Mucosa of rectum (tissue), 2 donors: Measurements from ENCODE around the gene ELOVL2.
"Not testable (repeated sequence)": the region's sequence is repeated elsewhere in the genome, so short reads cannot be mapped to it uniquely, and the experiment has no call there.

Experiments used
- H3K27ac ChIP-seq, 2 donors: one replicate each; pipeline ENCODE4 v1.7.0; 2013; ENCODE audit warnings: inconsistent platforms in 2 of 2, low read depth in 2 of 2, low read length in 2 of 2
- H3K27me3 ChIP-seq, 2 donors: one replicate each; pipeline ENCODE4 v1.7.0; 2013; ENCODE audit warnings: low read length in 2 of 2; ENCODE audit not compliant: control insufficient read depth in 2 of 2, insufficient read depth in 2 of 2
- H3K36me3 ChIP-seq, 2 donors: one replicate each; pipeline ENCODE4 v1.7.0; 2013; ENCODE audit warnings: low read length in 2 of 2; ENCODE audit not compliant: control insufficient read depth in 2 of 2, insufficient read depth in 2 of 2
- H3K4me1 ChIP-seq, 2 donors: one replicate each; pipeline ENCODE4 v1.7.0; 2013; ENCODE audit warnings: low read length in 2 of 2, mild to moderate bottlenecking in 1 of 2; ENCODE audit not compliant: control insufficient read depth in 2 of 2, insufficient read depth in 2 of 2
- H3K4me3 ChIP-seq, 2 donors: one replicate each; pipeline ENCODE4 v1.7.0; 2013; ENCODE audit warnings: low read length in 2 of 2
- H3K9ac ChIP-seq, 2 donors: one replicate each; pipeline ENCODE4 v1.7.0; 2013; ENCODE audit warnings: low read length in 2 of 2, low read depth in 1 of 2, mild to moderate bottlenecking in 1 of 2
- H3K9me3 ChIP-seq, 2 donors: one replicate each; pipeline ENCODE4 v1.7.0; 2013; ENCODE audit warnings: low read length in 2 of 2; ENCODE audit not compliant: control insufficient read depth in 2 of 2
- donor health status: healthy.
- donor health status: Normal muscosa, but diverticular disease.

The ELOVL2 gene

DNA sequence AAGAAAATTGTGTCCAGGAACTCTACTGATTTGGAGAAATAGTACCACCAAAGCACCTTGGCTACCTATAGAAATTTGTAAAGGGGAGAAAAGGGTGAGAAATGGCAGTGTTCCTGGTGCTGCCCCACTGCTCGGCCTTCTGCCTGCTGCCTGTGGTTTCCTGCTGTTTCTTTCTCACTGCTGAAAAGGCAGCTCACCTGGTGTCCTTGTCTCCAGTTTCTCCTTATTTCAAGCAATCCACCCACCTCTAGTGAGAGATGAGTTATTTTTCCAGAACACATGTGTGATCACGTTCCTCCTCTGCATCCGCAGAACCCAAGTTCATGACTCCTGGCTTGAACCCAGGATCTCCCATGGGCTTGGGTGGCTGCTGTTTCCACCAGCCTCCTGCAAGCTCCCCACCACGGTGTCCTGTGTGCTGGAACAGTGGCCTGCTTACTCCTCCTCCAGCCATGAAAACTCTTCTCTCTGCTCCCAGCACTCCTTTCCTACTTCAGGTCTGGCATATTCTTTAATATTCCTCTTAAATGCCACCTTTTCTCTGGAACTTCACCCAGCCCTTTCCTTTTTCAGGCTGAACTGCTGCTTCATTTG, 48.9 kb downstream of the ELOVL2 start:
- no peaks in the 10 kb centered on the region for H3K27me3 ChIP-seq
- H3K9ac ChIP-seq: no peak overlapping the region
- H3K4me1 ChIP-seq: no peaks in the 10 kb centered on the region
- H3K36me3 ChIP-seq: no peaks in the 10 kb centered on the region
- H3K27ac ChIP-seq: no peak overlapping the region
- no peak overlapping the region for H3K4me3 ChIP-seq
- H3K9me3 ChIP-seq: no peaks in the 10 kb centered on the region

- no peaks in the 10 kb centered on the region for H3K36me3 ChIP-seq
- H3K9me3 ChIP-seq: no peaks in the 10 kb centered on the region
- no peak overlapping the region for H3K4me3 ChIP-seq
- no peaks in the 10 kb centered on the region for H3K4me1 ChIP-seq
- no peaks in the 10 kb centered on the region for H3K27me3 ChIP-seq
- H3K9ac ChIP-seq: no peak overlapping the region
- no peak overlapping the region for H3K27ac ChIP-seq
Measured at GRCh38 chr6:10993896-10994295, 50.2 kb downstream of the ELOVL2 start.

GRCh38 chr6:10991115-10991514, 53.0 kb downstream of the ELOVL2 start:
- Histone ChIP-seq H3K27me3 (no peaks in the 10 kb centered on the region), H3K9me3 (no peaks in the 10 kb centered on the region), H3K36me3 (no peaks in the 10 kb centered on the region), H3K4me1 (no peaks in the 10 kb centered on the region), H3K4me3 (no peak overlapping the region), H3K27ac (no peak overlapping the region), H3K9ac (no peak overlapping the region)

- H3K27me3 ChIP-seq: no peaks in the 10 kb centered on the region
Measured at GRCh38 chr6:10989587-10989986, 54.5 kb downstream of the ELOVL2 start.

DNA sequence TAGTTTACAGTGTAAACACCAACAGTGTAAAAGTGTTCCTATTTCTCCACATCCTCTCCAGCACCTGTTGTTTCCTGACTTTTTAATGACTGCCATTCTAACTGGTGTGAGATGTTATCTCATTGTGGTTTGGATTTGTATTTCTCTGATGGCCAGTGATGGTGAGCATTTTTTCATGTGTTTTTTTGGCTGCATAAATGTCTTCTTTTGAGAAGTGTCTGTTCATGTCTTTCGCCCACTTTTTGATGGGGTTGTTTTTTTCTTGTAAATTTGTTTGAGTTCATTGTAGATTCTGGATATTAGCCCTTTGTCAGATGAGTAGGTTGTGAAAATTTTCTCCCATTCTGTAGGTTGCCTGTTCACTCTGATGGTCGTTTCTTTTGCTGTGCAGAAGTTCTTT, 59.1 kb downstream of the ELOVL2 start:
- H3K36me3 ChIP-seq: not testable (repeated sequence)

More at GRCh38 chr6:10989587-10989986, 54.5 kb downstream of the ELOVL2 start:
- H3K9me3 ChIP-seq: no peaks in the 10 kb centered on the region
- no peak overlapping the region for H3K4me3 ChIP-seq
- H3K36me3 ChIP-seq: no peaks in the 10 kb centered on the region
- no peak overlapping the region for H3K27ac ChIP-seq
- no peaks in the 10 kb centered on the region for H3K4me1 ChIP-seq
- H3K9ac ChIP-seq: no peak overlapping the region

DNA sequence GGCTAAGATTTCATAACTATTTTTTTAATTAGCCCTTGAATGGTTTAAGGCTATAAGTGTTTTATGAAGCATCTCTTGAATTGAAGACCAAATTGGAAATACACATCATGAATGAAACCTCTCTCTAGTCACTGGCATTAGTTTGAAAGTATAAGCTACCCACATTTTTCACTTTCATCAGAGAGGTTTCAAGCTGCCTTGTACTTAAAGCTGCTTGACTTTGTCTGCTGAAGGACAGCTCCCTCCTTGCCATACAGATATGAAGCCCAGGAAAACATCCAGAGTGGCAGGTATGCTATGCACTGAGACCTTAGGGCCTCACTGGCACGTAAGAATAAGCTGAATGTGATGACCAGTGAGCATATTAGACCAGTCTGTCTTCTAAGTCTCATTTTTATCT, 62.7 kb downstream of the ELOVL2 start:
- Histone ChIP-seq H3K4me1 (no peaks in the 10 kb centered on the region), H3K9ac (no peak overlapping the region), H3K9me3 (no peaks in the 10 kb centered on the region), H3K27ac (no peak overlapping the region), H3K36me3 (no peaks in the 10 kb centered on the region), H3K27me3 (peaks cover 0 to 4% of the 10 kb centered on the region in 2 donors), H3K4me3 (no peak overlapping the region)

More for the DNA sequence above, 59.1 kb downstream of the ELOVL2 start:
- H3K27ac ChIP-seq, H3K4me3 ChIP-seq, H3K9me3 ChIP-seq, H3K27me3 ChIP-seq, H3K4me1 ChIP-seq, H3K9ac ChIP-seq: not testable (repeated sequence)

DNA sequence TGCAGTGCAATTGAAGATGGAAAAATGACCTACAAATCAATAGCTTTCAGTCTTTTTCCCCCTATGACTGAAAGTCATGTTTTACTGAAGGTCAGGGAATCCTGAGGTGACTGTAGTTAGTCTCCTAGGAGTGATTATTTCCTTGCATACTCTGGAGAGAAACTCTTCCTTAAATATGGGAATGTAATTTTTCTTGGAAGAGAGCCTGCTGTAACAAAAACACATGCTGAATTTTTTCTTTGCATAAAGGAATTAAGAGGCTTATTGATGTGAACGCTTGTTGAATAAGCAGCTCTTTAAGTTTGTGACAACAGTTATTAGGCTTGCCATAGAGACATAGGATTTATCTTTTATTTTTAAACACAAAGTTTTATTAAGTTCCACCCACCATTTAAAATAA, 64.5 kb downstream of the ELOVL2 start:
- no peak overlapping the region for H3K9ac ChIP-seq
- no peak overlapping the region for H3K4me3 ChIP-seq
- H3K4me1 ChIP-seq: no peaks in the 10 kb centered on the region
- H3K36me3 ChIP-seq: no peaks in the 10 kb centered on the region
- H3K27me3 ChIP-seq: peaks cover 0 to 4% of the 10 kb centered on the region in 2 donors
- no peak overlapping the region for H3K27ac ChIP-seq
- no peaks in the 10 kb centered on the region for H3K9me3 ChIP-seq

GRCh38 chr6:10977231-10977968, 66.7 kb downstream of the ELOVL2 start:
- no peak overlapping the region for H3K9ac ChIP-seq
- H3K27ac ChIP-seq: no peak overlapping the region
- H3K36me3 ChIP-seq: no peaks in the 10 kb centered on the region
- H3K4me3 ChIP-seq: no peak overlapping the region
- H3K4me1 ChIP-seq: no peaks in the 10 kb centered on the region
- H3K27me3 ChIP-seq: peaks cover 0 to 4% of the 10 kb centered on the region in 2 donors
- H3K9me3 ChIP-seq: no peaks in the 10 kb centered on the region

DNA sequence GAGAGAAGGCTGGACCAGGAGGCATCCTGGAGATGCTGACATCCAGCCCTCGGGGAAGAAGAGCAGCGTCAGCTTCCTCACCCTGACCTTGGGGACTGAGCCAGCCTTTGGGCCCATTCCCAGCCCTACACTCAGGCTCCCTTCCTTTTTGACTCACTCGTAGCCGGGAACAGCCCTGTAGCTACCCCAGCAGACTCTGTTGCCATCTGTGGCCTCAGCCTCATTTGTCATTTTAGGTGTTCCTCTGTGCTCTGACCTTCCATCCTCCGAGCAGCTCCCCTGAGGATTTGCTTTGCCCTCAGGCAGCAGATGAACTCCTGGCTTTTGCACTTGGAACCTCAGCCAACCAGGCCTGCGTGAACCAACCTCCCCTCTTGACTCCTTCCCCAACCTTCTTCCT, 67.5 kb downstream of the ELOVL2 start:
- Histone ChIP-seq H3K36me3 (no peaks in the 10 kb centered on the region), H3K9ac (no peak overlapping the region), H3K9me3 (no peaks in the 10 kb centered on the region), H3K27ac (no peak overlapping the region), H3K27me3 (peaks cover 0 to under 1% of the 10 kb centered on the region in 2 donors), H3K4me3 (no peak overlapping the region), H3K4me1 (no peaks in the 10 kb centered on the region)

- Histone ChIP-seq H3K36me3 (no peaks in the 10 kb centered on the region), H3K4me1 (no peaks in the 10 kb centered on the region), H3K4me3 (no peak overlapping the region), H3K9me3 (no peaks in the 10 kb centered on the region), H3K27me3 (peaks cover 0 to 2% of the 10 kb centered on the region in 2 donors), H3K27ac (no peak overlapping the region), H3K9ac (no peak overlapping the region)
Measured at GRCh38 chr6:10972196-10972595, 71.9 kb downstream of the ELOVL2 start.
